Body of pancreas (tissue), 4 donors: ENCODE data around the gene COLEC11. TPM values are rescaled to one million over a fixed set of nuclear protein-coding genes. Genes with fewer than 3 reads are reported as not detected.

ENCODE experiments used
- ATAC-seq: fragments of 150-250 bp; one replicate; pipeline ENCODE4 v1.9.1; 2016
- DNase-seq, 4 donors: peaks; one replicate each; pipeline ENCODE4 v3.0.0-alpha.2; 2019
- H3K27ac ChIP-seq, 4 donors: fragments of 200-600 bp; sonication (generic); 1 replicate in 3 of 4; 2 replicates in 1 of 4; pipeline versions ENCODE4 v1.5.1 to v1.6.1; 2016 to 2019; ENCODE audit warnings: mild to moderate bottlenecking in 1 of 4, mixed read lengths in 1 of 4, moderate library complexity in 1 of 4
- H3K27me3 ChIP-seq, 2 donors: fragments of 200-600 bp; sonication (generic); one replicate each; pipeline ENCODE4 v1.6.0; 2016; ENCODE audit warnings: mild to moderate bottlenecking in 1 of 2
- H3K36me3 ChIP-seq, 2 donors: fragments of 200-600 bp; sonication (generic); replicated peaks in 1 of 2; 2 replicates each; pipeline ENCODE4 v1.5.1; 2016; ENCODE audit warnings: low read depth in 2 of 2; ENCODE audit not compliant: insufficient read depth in 1 of 2
- H3K4me1 ChIP-seq: fragments of 200-600 bp; sonication (generic); one replicate; pipeline ENCODE4 v1.6.0; 2016
- H3K4me3 ChIP-seq, 2 donors: fragments of 200-600 bp; sonication (generic); 1 replicate in 1 of 2; 2 replicates in 1 of 2; pipeline ENCODE4 v1.5.1; 2016 to 2019
- H3K9me3 ChIP-seq, 3 donors: fragments of 200-600 bp; sonication (generic); 1 replicate in 2 of 3; 2 replicates in 1 of 3; pipeline ENCODE4 v1.5.1; 2016
- POLR2A ChIP-seq, 3 donors: fragments of 450-650 bp; IDR thresholded peaks; one replicate each; pipeline ENCODE4 v1.6.1; 2016; ENCODE audit warnings: antibody characterized with exemption in 3 of 3, mild to moderate bottlenecking in 2 of 3
- WGBS, 2 donors: methylation state at CpG; one replicate each; pipeline ENCODE4 v1.1.5; 2017; 5-methylcytosine and 5-hydroxymethylcytosine counted together
- intact Hi-C: fragments of 100-400 bp; cut with DNase I; formaldehyde crosslinking; loops from one replicate; pipeline ENCODE4 v1.15.1; 2023
- total RNA-seq, 2 donors: library from RNA; depleted of rRNA; stranded (reverse); fragments of >200 nt; gene quantifications; one replicate each; pipeline ENCODE4 v1.1.0, GENCODE V29; 2016
- TF ChIP-seq, protein P1 (sequence below), 7 experiments: fragments of 450-650 bp in 4 of 7; fragments of 200-600 bp in 3 of 7; sonication (generic) in 3 of 7; IDR thresholded peaks; one replicate each; pipeline ENCODE4 v1.5.1; 2016 to 2019; ENCODE audit warnings: antibody characterized with exemption in 7 of 7

Gene COLEC11
- total RNA-seq, 2 donors from 2014 or later, result 11.5 to 15.3 TPM

DNA sequence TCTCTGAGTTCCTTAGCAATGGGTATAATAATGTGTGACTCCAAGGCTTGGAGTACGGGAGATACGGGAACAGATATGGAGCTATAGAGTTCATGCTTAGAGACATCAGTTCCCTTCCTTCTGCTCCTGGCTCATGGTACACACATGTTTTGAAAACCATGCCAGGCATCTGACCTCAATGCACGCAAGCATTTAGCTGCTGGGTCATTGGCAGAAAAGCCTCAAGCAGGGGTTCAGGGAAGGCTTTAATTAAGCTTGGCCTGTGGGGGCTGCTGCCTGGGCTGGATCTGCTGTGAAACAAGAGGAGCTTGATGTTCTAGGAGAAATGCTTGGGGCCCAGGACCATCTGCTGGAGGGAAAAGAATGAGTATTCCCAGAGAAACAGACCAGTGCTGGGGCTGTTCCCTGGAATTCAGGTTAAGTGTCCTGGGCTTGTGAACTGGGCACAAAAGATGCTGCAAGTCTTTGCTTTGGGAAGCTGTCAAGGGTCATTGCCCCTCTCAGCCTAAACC, 66.3 kb downstream of the COLEC11 start:
- Histone ChIP-seq H3K27ac (no peak overlapping the region), H3K36me3 (no peaks in the 10 kb centered on the region), H3K4me1 (no peaks in the 10 kb centered on the region), H3K27me3 (no peaks in the 10 kb centered on the region), H3K9me3 (no peaks in the 10 kb centered on the region), H3K4me3 (no peak overlapping the region)
- DNase-seq, result no peak
- intact Hi-C loops, result no loop called here
- no peak for ATAC-seq
- 85 to 93% methylated on average over 3 of the region's 3 CpGs for WGBS, 2 donors
- no peak for TF ChIP-seq POLR2A (IDR thresholded peaks at IDR 0.05)
- TF ChIP-seq, protein P1, sequence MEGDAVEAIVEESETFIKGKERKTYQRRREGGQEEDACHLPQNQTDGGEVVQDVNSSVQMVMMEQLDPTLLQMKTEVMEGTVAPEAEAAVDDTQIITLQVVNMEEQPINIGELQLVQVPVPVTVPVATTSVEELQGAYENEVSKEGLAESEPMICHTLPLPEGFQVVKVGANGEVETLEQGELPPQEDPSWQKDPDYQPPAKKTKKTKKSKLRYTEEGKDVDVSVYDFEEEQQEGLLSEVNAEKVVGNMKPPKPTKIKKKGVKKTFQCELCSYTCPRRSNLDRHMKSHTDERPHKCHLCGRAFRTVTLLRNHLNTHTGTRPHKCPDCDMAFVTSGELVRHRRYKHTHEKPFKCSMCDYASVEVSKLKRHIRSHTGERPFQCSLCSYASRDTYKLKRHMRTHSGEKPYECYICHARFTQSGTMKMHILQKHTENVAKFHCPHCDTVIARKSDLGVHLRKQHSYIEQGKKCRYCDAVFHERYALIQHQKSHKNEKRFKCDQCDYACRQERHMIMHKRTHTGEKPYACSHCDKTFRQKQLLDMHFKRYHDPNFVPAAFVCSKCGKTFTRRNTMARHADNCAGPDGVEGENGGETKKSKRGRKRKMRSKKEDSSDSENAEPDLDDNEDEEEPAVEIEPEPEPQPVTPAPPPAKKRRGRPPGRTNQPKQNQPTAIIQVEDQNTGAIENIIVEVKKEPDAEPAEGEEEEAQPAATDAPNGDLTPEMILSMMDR (IDR thresholded peaks at IDR 0.05), result no peak

DNA sequence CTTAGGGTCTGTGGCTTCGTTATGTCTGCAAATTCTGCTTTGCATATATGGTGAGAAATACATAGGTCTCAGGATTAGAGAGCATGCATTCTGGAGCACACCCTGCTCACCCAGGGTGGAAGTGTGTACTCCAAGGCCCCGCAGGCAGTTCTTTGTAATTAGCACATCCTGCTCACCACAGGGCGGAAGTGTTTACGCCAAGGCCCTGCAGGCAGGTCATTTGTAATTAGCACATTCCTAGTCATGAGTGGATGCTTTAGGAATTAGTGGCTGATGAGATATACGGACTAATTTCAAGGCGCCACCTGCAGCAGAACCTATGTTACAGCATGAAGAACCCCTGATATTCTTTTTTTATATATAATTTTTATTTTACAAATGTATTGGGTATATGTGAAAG, 67.3 kb downstream of the COLEC11 start:
- intact Hi-C loops, result no loop called here
- Histone ChIP-seq H3K4me1 (no peaks in the 10 kb centered on the region), H3K9me3 (no peaks in the 10 kb centered on the region), H3K4me3 (no peak overlapping the region), H3K36me3 (no peaks in the 10 kb centered on the region), H3K27me3 (no peaks in the 10 kb centered on the region), H3K27ac (no peak overlapping the region)
- ATAC-seq (no peak), DNase-seq (no peak)
- TF ChIP-seq, protein P1 (IDR thresholded peaks at IDR 0.05), result no peak
- 64 to 84% methylated on average over 6 of the region's 6 CpGs for WGBS, 2 donors

DNA sequence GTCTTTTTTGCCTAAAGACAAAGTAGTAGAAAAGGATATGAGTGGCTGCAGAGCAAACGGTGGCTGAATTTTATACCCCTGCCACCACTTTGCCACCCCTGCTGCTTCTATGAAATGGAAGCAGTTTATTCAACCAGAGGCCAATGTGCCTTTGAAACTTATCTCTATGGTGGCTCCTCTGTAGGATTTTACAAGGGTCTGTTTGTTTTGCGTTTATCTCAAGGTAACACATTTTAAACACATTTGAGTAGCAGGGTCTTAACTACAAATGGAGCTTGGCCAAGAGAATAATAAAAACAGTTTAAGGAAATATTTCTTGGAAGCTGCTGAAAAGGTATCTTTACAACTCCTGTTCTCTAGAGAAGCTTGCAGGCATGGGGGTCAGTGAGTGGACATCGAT, 69.2 kb downstream of the COLEC11 start:
- no peak for ATAC-seq
- Histone ChIP-seq H3K27me3 (no peaks in the 10 kb centered on the region), H3K4me1 (no peaks in the 10 kb centered on the region), H3K27ac (no peak overlapping the region), H3K9me3 (no peaks in the 10 kb centered on the region), H3K36me3 (no peaks in the 10 kb centered on the region), H3K4me3 (no peak overlapping the region)
- 27% methylated on average over 3 of the region's 3 CpGs for WGBS, 2 donors
- TF ChIP-seq, protein P1 (IDR thresholded peaks at IDR 0.05), result no peak
- TF ChIP-seq POLR2A (IDR thresholded peaks at IDR 0.05), result no peak
- no peak for DNase-seq
- intact Hi-C loops, result no loop called here

DNA sequence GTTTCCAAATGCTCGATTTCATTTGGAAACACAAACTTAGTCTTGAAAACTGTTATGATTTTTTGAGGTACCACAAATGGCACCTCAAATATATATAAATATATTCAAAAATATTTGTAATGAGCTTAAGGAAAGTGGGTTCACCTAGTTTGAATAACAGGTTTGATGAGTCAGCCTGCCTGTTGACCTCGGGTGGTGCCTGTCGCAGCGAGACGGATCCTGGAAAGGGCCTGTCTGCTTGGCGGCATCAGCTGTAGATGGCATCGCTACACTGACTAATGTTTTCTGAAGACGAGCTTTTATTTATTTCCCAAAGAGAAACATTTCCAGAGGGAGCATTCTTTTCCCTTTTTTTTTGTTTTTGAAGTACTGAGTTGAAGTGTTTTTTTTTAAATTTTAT, 70.0 kb downstream of the COLEC11 start:
- DNase-seq, result no peak
- whole genome bisulfite sequencing, 2 donors, result 70 to 71% methylated on average over 8 of the region's 8 CpGs
- no peak for ATAC-seq
- H3K27me3 ChIP-seq, result no peaks in the 10 kb centered on the region
- intact Hi-C loops, result no loop called here
- no peaks in the 10 kb centered on the region for H3K36me3 ChIP-seq
- H3K9me3 ChIP-seq, result no peaks in the 10 kb centered on the region
- H3K4me3 ChIP-seq, result no peak overlapping the region
- H3K4me1 ChIP-seq, result no peaks in the 10 kb centered on the region
- TF ChIP-seq, protein P1 (IDR thresholded peaks at IDR 0.05), result no peak
- no peak for TF ChIP-seq POLR2A (IDR thresholded peaks at IDR 0.05)
- H3K27ac ChIP-seq, result no peak overlapping the region

DNA sequence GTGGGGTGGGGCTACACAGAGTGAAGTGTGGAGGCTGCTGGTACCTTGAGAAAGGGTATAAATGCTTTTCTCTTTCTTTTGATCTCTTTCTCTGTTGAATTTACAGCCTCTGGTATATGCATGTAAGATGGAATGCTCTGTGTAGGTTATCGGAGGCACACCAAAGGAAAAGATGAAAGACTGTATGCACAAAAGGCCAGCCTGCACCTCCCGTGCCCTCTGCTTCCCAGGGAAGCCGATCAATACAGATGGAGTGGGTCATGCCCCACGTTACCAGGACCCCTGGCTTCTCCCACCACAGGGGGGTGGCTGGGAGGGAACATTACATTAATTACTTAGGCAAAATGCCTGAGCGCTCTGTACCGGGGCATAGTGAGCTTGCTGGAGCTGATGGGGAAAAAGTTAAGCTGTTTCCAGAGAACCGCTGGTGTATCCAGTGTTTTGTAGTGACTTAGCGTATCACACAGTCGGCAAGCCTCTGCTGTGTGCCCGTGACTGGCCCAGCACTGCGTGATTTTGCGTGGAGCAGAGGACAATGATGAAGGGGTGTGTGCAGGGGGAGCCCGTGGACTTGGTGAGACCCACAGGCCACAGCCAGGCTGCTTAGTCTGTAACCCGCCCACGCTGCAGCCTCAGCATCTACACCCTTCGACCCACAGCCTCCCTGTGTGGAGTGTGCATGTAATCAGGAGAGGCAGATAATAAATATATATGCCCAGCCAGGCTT, 71.1 kb downstream of the COLEC11 start:
- intact Hi-C loops, result no loop called here
- ATAC-seq, result no peak

More for the DNA sequence above, 71.1 kb downstream of the COLEC11 start:
- Histone ChIP-seq H3K9me3 (no peaks in the 10 kb centered on the region), H3K4me1 (no peaks in the 10 kb centered on the region), H3K4me3 (no peak overlapping the region), H3K36me3 (no peaks in the 10 kb centered on the region), H3K27ac (no peak overlapping the region), H3K27me3 (no peaks in the 10 kb centered on the region)
- WGBS, 2 donors, result 42 to 51% methylated on average over 13 to 16 of the region's 16 CpGs
- no peak for DNase-seq
- TF ChIP-seq, protein P1 (IDR thresholded peaks at IDR 0.05), result no peak
- TF ChIP-seq POLR2A (IDR thresholded peaks at IDR 0.05), result no peak
